CD4-positive, alpha-beta T cell treated with Interleukin-4 for 1 hour (primary cell): ENCODE data around the gene MAGOH.

Source experiments
- DNase-seq, 2 donors: peaks; one replicate each; pipeline ENCODE4 v3.0.0-alpha.2; 2020 to 2022

The MAGOH gene

GRCh38 chr1:53183095-53183990, 55.0 kb downstream of the MAGOH start:
- DNase-seq: no peak

- no peak for DNase-seq
Measured at GRCh38 chr1:53182716-53183094, 55.6 kb downstream of the MAGOH start.

DNA sequence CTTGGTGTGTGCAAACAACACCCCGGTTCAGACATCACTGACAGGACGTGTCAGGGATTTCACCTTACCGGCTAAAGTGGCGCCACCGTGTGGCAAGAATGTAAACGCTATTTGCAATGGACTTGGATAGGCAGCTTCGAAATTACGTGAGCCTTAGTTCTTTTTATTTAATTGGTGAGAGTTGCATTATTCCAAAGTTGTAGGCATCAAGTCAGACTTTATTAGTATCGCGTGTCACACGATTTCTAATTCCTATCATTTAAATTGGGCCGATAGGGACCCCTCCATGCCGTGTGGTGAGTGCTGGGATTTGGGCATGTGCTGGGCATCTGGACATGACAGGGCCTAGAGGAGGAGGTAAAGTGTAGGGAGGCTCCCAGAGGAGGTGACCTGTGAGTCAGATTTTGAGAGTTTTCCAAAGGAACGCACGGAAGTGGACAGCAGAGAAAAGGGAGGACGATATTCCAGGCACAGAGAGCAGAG, 56.2 kb downstream of the MAGOH start:
- peak; percentile 78 to 79 for DNase-seq

- DNase-seq: no peak
Measured at GRCh38 chr1:53180951-53181350, 57.4 kb downstream of the MAGOH start.

GRCh38 chr1:53180226-53180625, 58.1 kb downstream of the MAGOH start:
- DNase-seq: no peak
